ENCODE measurements around the gene CYP24A1.

GRCh38 chr20:54103762-54104600, 69.8 kb downstream of the CYP24A1 start:
- TF ChIP-seq, protein P1, sequence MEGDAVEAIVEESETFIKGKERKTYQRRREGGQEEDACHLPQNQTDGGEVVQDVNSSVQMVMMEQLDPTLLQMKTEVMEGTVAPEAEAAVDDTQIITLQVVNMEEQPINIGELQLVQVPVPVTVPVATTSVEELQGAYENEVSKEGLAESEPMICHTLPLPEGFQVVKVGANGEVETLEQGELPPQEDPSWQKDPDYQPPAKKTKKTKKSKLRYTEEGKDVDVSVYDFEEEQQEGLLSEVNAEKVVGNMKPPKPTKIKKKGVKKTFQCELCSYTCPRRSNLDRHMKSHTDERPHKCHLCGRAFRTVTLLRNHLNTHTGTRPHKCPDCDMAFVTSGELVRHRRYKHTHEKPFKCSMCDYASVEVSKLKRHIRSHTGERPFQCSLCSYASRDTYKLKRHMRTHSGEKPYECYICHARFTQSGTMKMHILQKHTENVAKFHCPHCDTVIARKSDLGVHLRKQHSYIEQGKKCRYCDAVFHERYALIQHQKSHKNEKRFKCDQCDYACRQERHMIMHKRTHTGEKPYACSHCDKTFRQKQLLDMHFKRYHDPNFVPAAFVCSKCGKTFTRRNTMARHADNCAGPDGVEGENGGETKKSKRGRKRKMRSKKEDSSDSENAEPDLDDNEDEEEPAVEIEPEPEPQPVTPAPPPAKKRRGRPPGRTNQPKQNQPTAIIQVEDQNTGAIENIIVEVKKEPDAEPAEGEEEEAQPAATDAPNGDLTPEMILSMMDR (IDR thresholded peaks at IDR 0.05), result no peak
- TF ChIP-seq POLR2AphosphoS5 (IDR thresholded peaks at IDR 0.05), result no peak
- TF ChIP-seq POLR2A (IDR thresholded peaks at IDR 0.05), result no peak

Data from prostate gland (tissue), 2 donors.